DND-41 (cell line): ENCODE data around the gene NRF1.

Source experiments
- EZH2 ChIP-seq: IDR thresholded peaks from 3 replicates; pipeline ENCODE4 v1.6.1; 2012; ENCODE audit warnings: borderline replicate concordance, low read depth, mild to moderate bottlenecking, moderate library complexity, low read length, inconsistent platforms; ENCODE audit not compliant: severe bottlenecking
- TF ChIP-seq, protein P1 (sequence below): IDR thresholded peaks from 2 replicates; pipeline ENCODE4 v1.5.1; 2012; ENCODE audit warnings: borderline replicate concordance, low read length, moderate library complexity, mild to moderate bottlenecking; ENCODE audit not compliant: poor library complexity, severe bottlenecking; ENCODE audit errors: extremely low read depth

DNA sequence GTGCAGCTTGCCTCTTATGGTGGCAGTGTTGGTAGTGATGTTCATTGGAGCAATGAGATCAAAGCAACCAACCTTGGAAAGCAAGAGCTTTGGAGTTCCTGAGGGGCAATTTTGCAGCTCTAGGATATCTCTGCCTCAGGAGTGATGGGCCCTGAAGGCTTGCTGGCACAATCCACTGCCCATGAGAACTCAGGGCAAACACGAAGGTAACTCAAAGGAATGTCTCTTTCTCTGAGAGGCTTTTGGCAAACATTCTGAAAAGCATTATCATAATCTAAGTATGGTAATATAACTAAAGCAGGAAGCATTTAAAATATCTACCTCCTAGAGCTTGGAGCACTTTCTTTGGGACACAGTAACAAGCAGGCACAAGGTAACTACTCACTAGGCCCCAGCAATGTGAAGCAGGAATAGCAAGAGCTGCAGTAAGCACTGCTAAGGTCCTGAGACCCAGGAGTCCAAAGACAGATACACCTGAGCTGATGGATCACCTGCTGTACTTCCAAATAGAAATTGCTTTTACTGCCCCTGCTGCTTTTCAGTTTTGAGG lies 103.1 kb downstream of the NRF1 start:
- TF ChIP-seq, protein P1, sequence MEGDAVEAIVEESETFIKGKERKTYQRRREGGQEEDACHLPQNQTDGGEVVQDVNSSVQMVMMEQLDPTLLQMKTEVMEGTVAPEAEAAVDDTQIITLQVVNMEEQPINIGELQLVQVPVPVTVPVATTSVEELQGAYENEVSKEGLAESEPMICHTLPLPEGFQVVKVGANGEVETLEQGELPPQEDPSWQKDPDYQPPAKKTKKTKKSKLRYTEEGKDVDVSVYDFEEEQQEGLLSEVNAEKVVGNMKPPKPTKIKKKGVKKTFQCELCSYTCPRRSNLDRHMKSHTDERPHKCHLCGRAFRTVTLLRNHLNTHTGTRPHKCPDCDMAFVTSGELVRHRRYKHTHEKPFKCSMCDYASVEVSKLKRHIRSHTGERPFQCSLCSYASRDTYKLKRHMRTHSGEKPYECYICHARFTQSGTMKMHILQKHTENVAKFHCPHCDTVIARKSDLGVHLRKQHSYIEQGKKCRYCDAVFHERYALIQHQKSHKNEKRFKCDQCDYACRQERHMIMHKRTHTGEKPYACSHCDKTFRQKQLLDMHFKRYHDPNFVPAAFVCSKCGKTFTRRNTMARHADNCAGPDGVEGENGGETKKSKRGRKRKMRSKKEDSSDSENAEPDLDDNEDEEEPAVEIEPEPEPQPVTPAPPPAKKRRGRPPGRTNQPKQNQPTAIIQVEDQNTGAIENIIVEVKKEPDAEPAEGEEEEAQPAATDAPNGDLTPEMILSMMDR = no peak
- no peak for TF ChIP-seq EZH2
